ENCODE measurements around the gene SLC18A3.

DNA sequence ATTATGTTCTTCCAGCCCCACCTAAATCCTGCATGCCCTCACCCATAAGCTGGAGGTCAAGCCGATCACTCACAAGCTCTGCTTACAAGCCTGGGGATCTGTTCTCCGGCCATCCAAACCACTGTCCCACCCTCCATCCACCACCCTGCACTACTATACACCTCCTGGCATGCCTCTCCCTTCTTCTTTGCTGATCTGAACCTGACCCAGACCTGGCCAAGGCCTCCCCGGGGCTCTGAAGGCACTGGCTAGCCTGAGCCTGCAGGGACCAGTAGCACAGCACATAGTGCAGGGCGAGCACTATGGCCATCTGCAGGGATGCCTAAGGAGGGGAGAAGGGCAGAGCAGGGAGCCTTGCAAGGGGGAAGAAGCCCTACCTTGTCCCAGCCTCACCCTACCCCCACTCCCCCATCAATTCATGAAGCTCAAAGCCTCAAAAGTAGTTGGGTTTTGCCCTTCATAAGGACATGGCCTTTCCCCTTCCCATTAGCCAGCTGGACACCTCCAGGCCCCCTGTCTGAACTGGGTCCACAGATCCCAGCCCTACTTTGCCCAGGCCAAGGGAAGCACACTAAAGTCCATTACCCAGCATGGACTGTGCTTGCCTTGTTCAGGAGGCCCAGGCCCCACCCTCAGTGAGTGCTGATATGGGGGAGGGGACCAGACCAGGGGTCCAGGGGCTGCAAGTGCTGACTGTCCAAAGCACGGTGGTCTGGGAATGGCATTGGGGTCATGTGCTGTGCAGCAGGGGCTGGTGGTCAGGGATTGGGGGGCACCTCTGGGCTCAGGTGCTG, 33.3 kb downstream of the SLC18A3 start:
- TF ChIP-seq, protein P1, sequence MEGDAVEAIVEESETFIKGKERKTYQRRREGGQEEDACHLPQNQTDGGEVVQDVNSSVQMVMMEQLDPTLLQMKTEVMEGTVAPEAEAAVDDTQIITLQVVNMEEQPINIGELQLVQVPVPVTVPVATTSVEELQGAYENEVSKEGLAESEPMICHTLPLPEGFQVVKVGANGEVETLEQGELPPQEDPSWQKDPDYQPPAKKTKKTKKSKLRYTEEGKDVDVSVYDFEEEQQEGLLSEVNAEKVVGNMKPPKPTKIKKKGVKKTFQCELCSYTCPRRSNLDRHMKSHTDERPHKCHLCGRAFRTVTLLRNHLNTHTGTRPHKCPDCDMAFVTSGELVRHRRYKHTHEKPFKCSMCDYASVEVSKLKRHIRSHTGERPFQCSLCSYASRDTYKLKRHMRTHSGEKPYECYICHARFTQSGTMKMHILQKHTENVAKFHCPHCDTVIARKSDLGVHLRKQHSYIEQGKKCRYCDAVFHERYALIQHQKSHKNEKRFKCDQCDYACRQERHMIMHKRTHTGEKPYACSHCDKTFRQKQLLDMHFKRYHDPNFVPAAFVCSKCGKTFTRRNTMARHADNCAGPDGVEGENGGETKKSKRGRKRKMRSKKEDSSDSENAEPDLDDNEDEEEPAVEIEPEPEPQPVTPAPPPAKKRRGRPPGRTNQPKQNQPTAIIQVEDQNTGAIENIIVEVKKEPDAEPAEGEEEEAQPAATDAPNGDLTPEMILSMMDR (conservative IDR thresholded peaks at IDR 0.05 in 1 of 2, IDR thresholded peaks at IDR 0.05 in 1 of 2; ENCODE audit: extremely low read depth in 1 of 2, insufficient read depth in 1 of 2, low read depth in 1 of 2, low read length in 2 of 2): no peak
- TF ChIP-seq EZH2 (IDR thresholded peaks at IDR 0.05; ENCODE audit: borderline replicate concordance, low read length): no peak

All from mammary epithelial cell (primary cell).